Measurements from ENCODE around the gene IST1. TPM values are rescaled to one million over a fixed set of nuclear protein-coding genes. Genes with fewer than 3 reads are reported as not detected.

IST1 gene
- total RNA-seq, 4 donors from 2014 or later = 172 to 301 (median 207) TPM

- TF ChIP-seq CTCF (IDR thresholded peaks at IDR 0.05) (no peak), POLR2A (IDR thresholded peaks at IDR 0.05) (no peak)
- H3K4me1 ChIP-seq = peaks cover 0 to 3% of the 10 kb centered on the region in 2 donors
- no peaks in the 10 kb centered on the region for H3K9me3 ChIP-seq
- intact Hi-C loops (cut with DNase I; ENCODE audit: low total_unique reads) = no loop called here
- peak overlapping the region in 1 of 2 donors; percentile 69 for H3K27ac ChIP-seq
- no peak overlapping the region for H3K4me3 ChIP-seq
- DNase-seq = no peak
- no peaks in the 10 kb centered on the region for H3K36me3 ChIP-seq
- no peaks in the 10 kb centered on the region for H3K27me3 ChIP-seq
Observed at GRCh38 chr16:71917900-71918299, 22.6 kb downstream of the IST1 start.

GRCh38 chr16:71919035-71919434 lies 23.7 kb downstream of the IST1 start:
- H3K36me3 ChIP-seq = no peaks in the 10 kb centered on the region

GRCh38 chr16:71920658-71921057 lies 25.3 kb downstream of the IST1 start:
- TF ChIP-seq CTCF (IDR thresholded peaks at IDR 0.05) (no peak), POLR2A (IDR thresholded peaks at IDR 0.05) (no peak)
- Histone ChIP-seq H3K36me3 (no peaks in the 10 kb centered on the region), H3K4me1 (no peaks in the 10 kb centered on the region)

More at GRCh38 chr16:71919035-71919434, 23.7 kb downstream of the IST1 start:
- TF ChIP-seq POLR2A (IDR thresholded peaks at IDR 0.05) (no peak), CTCF (IDR thresholded peaks at IDR 0.05) (no peak)
- H3K4me3 ChIP-seq = no peak overlapping the region
- peak overlapping the region; percentile 5 to 69 for H3K27ac ChIP-seq
- intact Hi-C loops (cut with DNase I; ENCODE audit: low total_unique reads) = no loop called here
- H3K27me3 ChIP-seq = no peaks in the 10 kb centered on the region
- no peaks in the 10 kb centered on the region for H3K9me3 ChIP-seq
- H3K4me1 ChIP-seq = peaks cover 0 to 3% of the 10 kb centered on the region in 2 donors
- DNase-seq = no peak

GRCh38 chr16:71923941-71924690 lies 28.8 kb downstream of the IST1 start:
- H3K4me1 ChIP-seq = peaks cover 8 to 18% of the 10 kb centered on the region in 2 donors
- DNase-seq = no peak
- H3K9me3 ChIP-seq = no peaks in the 10 kb centered on the region
- no peak overlapping the region for H3K27ac ChIP-seq
- intact Hi-C loops (cut with DNase I; ENCODE audit: low total_unique reads) = no loop called here
- H3K36me3 ChIP-seq = no peaks in the 10 kb centered on the region
- H3K27me3 ChIP-seq = no peaks in the 10 kb centered on the region
- no peak for TF ChIP-seq POLR2A (IDR thresholded peaks at IDR 0.05)
- TF ChIP-seq CTCF (IDR thresholded peaks at IDR 0.05) = no peak
- no peak overlapping the region for H3K4me3 ChIP-seq

More at GRCh38 chr16:71920658-71921057, 25.3 kb downstream of the IST1 start:
- Histone ChIP-seq H3K27me3 (no peaks in the 10 kb centered on the region), H3K4me3 (no peak overlapping the region), H3K9me3 (no peaks in the 10 kb centered on the region), H3K27ac (no peak overlapping the region)
- DNase-seq = no peak
- intact Hi-C loops (cut with DNase I; ENCODE audit: low total_unique reads) = no loop called here

- H3K27ac ChIP-seq = no peak overlapping the region
Observed at GRCh38 chr16:71924710-71925109, 29.4 kb downstream of the IST1 start.

More at GRCh38 chr16:71924710-71925109, 29.4 kb downstream of the IST1 start:
- Histone ChIP-seq H3K27me3 (no peaks in the 10 kb centered on the region), H3K36me3 (no peaks in the 10 kb centered on the region), H3K9me3 (no peaks in the 10 kb centered on the region), H3K4me3 (no peak overlapping the region), H3K4me1 (peaks cover 8 to 18% of the 10 kb centered on the region in 2 donors)
- TF ChIP-seq CTCF (IDR thresholded peaks at IDR 0.05) (no peak), POLR2A (IDR thresholded peaks at IDR 0.05) (no peak)
- intact Hi-C loops (cut with DNase I; ENCODE audit: low total_unique reads) = no loop called here
- DNase-seq = no peak
